Panc1 (cell line): ENCODE measurements around the gene PLK1.
"Not testable (repeated sequence)": the region's sequence is repeated elsewhere in the genome, so short reads cannot be mapped to it uniquely, and the experiment has no call there.

Source experiments
- POLR2AphosphoS5 ChIP-seq: IDR thresholded peaks from 2 replicates; pipeline ENCODE4 v1.6.1; 2012; ENCODE audit warnings: mild to moderate bottlenecking, low read depth, low read length, moderate library complexity
- REST ChIP-seq, 2 experiments: IDR thresholded peaks; 2 replicates each; pipeline ENCODE4 v1.6.1; 2011 to 2012; ENCODE audit warnings: low read depth in 2 of 2, control low read depth in 1 of 2, low read length in 1 of 2, mild to moderate bottlenecking in 1 of 2, moderate library complexity in 1 of 2; ENCODE audit not compliant: insufficient read depth in 1 of 2
- SIN3A ChIP-seq: IDR thresholded peaks from 2 replicates; pipeline ENCODE4 v1.6.1; 2012; ENCODE audit warnings: low read depth, mild to moderate bottlenecking, low read length, moderate library complexity, borderline replicate concordance; ENCODE audit not compliant: insufficient read depth
- TCF7L2 ChIP-seq: IDR thresholded peaks from 2 replicates; pipeline ENCODE4 v1.6.1; 2011; ENCODE audit warnings: mild to moderate bottlenecking, low read depth, low read length, inconsistent platforms
- TF ChIP-seq, protein P1 (sequence below): fragments of 450-650 bp; IDR thresholded peaks from 2 replicates; pipeline ENCODE4 v1.5.1; 2017; ENCODE audit warnings: mild to moderate bottlenecking

DNA sequence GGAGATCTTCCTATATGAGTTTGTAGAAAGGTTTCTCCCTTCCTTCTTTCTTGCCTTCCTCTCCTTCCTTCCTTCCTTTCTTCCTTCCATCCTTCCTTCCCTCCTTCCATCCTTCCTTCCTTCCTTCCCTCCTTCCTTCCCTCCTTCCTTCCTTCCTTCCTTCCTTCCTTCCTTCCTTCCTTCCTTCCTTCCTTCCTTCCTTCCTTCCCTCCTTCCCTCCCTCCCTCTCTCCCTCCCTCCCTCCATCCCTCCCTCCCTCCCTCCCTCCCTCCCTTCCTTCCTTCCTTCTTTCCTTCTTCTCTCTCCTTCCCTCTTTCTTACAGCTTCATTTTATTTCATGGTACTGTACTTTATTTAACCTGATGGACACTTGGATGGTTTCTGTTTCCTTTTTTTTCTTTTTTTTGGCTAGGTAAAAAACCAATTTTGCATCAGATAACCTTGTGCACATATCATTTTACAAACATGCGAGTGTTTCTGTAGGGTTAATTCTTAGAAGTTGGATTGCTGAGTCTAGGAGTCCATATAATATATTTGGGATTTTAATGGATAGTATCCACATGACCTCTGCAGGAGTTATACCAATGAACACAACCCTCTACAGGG is 58.8 kb downstream of the PLK1 start:
- not testable (repeated sequence) for TF ChIP-seq POLR2AphosphoS5; SIN3A; REST (IDR thresholded peaks at IDR 0.05; ENCODE audit: insufficient read depth in 1 of 2, low read depth in 2 of 2, low read length in 1 of 2); TCF7L2
- TF ChIP-seq, protein P1, sequence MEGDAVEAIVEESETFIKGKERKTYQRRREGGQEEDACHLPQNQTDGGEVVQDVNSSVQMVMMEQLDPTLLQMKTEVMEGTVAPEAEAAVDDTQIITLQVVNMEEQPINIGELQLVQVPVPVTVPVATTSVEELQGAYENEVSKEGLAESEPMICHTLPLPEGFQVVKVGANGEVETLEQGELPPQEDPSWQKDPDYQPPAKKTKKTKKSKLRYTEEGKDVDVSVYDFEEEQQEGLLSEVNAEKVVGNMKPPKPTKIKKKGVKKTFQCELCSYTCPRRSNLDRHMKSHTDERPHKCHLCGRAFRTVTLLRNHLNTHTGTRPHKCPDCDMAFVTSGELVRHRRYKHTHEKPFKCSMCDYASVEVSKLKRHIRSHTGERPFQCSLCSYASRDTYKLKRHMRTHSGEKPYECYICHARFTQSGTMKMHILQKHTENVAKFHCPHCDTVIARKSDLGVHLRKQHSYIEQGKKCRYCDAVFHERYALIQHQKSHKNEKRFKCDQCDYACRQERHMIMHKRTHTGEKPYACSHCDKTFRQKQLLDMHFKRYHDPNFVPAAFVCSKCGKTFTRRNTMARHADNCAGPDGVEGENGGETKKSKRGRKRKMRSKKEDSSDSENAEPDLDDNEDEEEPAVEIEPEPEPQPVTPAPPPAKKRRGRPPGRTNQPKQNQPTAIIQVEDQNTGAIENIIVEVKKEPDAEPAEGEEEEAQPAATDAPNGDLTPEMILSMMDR = not testable (repeated sequence)
